CD4-positive, CD25-positive, alpha-beta regulatory T cell (primary cell): ENCODE data around the gene BTBD16. TPM values are rescaled to one million over a fixed set of nuclear protein-coding genes. Genes with fewer than 3 reads are reported as not detected.

Experiments
- ATAC-seq, 2 donors: fragments of 150-1000 bp; cut with Tn5 transposase; one replicate each; pipeline ENCODE4 v1.10.0; 2021; ENCODE audit warnings: low read depth in 2 of 2, moderate number of reproducible peaks in 2 of 2, moderate library complexity in 1 of 2
- DNase-seq, 3 donors: peaks; one replicate each; pipeline versions ENCODE4 v3.0.0 to v3.0.0-alpha.2; 2012 to 2022; ENCODE audit warnings: mixed read lengths in 1 of 3
- H3K27ac ChIP-seq: one replicate; pipeline ENCODE4 v1.7.0; 2013; ENCODE audit warnings: mild to moderate bottlenecking, low read length; ENCODE audit not compliant: insufficient read depth, poor library complexity, severe bottlenecking
- H3K27me3 ChIP-seq: one replicate; pipeline ENCODE4 v1.7.0; 2013; ENCODE audit warnings: low read length; ENCODE audit not compliant: control insufficient read depth, insufficient read depth
- H3K36me3 ChIP-seq: one replicate; pipeline ENCODE4 v1.7.0; 2013; ENCODE audit warnings: mild to moderate bottlenecking, low read length, moderate library complexity; ENCODE audit not compliant: control insufficient read depth, insufficient read depth
- H3K4me1 ChIP-seq: 2 replicates; pipeline ENCODE4 v1.7.0; 2013; ENCODE audit warnings: mild to moderate bottlenecking, low read length; ENCODE audit not compliant: insufficient read depth, control insufficient read depth, poor library complexity, severe bottlenecking
- H3K4me3 ChIP-seq: one replicate; pipeline ENCODE4 v1.7.0; 2013; ENCODE audit warnings: low read depth, mild to moderate bottlenecking, low read length, moderate library complexity
- H3K9me3 ChIP-seq, 2 experiments: 1 replicate in 1 of 2; 2 replicates in 1 of 2; pipeline ENCODE4 v1.7.0; 2013; ENCODE audit warnings: low read length in 2 of 2, mild to moderate bottlenecking in 1 of 2, moderate library complexity in 1 of 2; ENCODE audit not compliant: control insufficient read depth in 2 of 2
- H3K27ac Mint-ChIP-seq, 3 donors: one replicate each; pipeline ENCODE4 v1.8.0; 2020 to 2022; ENCODE audit warnings: mild to moderate bottlenecking in 3 of 3, mixed read lengths in 3 of 3, moderate library complexity in 2 of 3
- H3K27me3 Mint-ChIP-seq: one replicate; pipeline ENCODE4 v1.8.0; 2022; ENCODE audit warnings: mild to moderate bottlenecking, mixed read lengths
- H3K36me3 Mint-ChIP-seq: one replicate; pipeline ENCODE4 v1.8.0; 2020; ENCODE audit warnings: mixed read lengths
- H3K4me1 Mint-ChIP-seq, 4 donors: one replicate each; pipeline ENCODE4 v1.8.0; 2020 to 2022; ENCODE audit warnings: mixed read lengths in 4 of 4, mild to moderate bottlenecking in 1 of 4
- H3K4me3 Mint-ChIP-seq, 4 donors: one replicate each; pipeline ENCODE4 v1.8.0; 2020 to 2022; ENCODE audit warnings: mild to moderate bottlenecking in 4 of 4, mixed read lengths in 4 of 4, moderate library complexity in 3 of 4
- H3K9me3 Mint-ChIP-seq, 7 donors: one replicate each; pipeline ENCODE4 v1.8.0; 2020 to 2022; ENCODE audit warnings: mixed read lengths in 7 of 7, mild to moderate bottlenecking in 3 of 7, moderate library complexity in 2 of 7
- polyA plus RNA-seq, 4 donors: library from polyadenylated mRNA; unstranded; fragments of 300-500 nt; fragmentation: Illumina TruSeq; gene quantifications; one replicate each; pipeline ENCODE4 v1.2.3, GENCODE V29; 2021
- total RNA-seq: library from RNA; stranded (reverse); gene quantifications from one replicate; pipeline ENCODE4 v1.2.3, GENCODE V29; 2022

The BTBD16 gene
- total and polyA plus RNA-seq, 5 donors from 2014 or later, result 0.12 to 0.15 TPM; not detected in 3

DNA sequence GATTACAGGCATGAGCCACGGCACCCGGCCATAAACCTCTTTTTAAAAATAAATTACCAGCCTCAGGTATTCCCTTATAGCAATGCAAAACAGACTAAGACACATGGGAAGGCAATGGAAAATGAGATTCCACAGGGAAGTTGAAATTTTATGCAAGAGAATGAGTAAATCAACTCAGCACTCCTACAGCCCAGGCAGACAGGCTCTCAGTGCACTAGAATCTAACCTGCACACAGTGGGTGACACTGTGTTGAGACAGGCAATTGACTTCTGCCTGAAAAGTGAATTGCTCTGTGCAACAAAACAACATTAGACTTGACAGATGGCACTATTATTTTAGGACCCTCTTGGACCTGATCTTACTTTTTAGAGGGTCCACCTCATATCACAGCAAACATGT, 83.3 kb downstream of the BTBD16 start:
- H3K27ac Mint-ChIP-seq, result peak overlapping the region in 1 of 3 donors; percentile 23
- ATAC-seq (no peak), DNase-seq (no peak)
- H3K36me3 Mint-ChIP-seq, result peaks cover 8% of the 10 kb centered on the region
- peaks cover 0 to 11% (median 5%) of the 10 kb centered on the region in 7 donors for H3K9me3 Mint-ChIP-seq
- peaks cover 15% of the 10 kb centered on the region for H3K27me3 Mint-ChIP-seq
- no peaks in the 10 kb centered on the region for H3K4me1 ChIP-seq
- no peaks in the 10 kb centered on the region for H3K27me3 ChIP-seq
- no peak overlapping the region for H3K4me3 ChIP-seq
- H3K36me3 ChIP-seq, result no peaks in the 10 kb centered on the region
- H3K27ac ChIP-seq, result no peak overlapping the region
- peaks cover 0 to 4% of the 10 kb centered on the region in 2 experiments for H3K9me3 ChIP-seq
- H3K4me3 Mint-ChIP-seq, result no peak overlapping the region
- H3K4me1 Mint-ChIP-seq, result peaks cover 0 to 4% (median under 1%) of the 10 kb centered on the region in 4 donors

DNA sequence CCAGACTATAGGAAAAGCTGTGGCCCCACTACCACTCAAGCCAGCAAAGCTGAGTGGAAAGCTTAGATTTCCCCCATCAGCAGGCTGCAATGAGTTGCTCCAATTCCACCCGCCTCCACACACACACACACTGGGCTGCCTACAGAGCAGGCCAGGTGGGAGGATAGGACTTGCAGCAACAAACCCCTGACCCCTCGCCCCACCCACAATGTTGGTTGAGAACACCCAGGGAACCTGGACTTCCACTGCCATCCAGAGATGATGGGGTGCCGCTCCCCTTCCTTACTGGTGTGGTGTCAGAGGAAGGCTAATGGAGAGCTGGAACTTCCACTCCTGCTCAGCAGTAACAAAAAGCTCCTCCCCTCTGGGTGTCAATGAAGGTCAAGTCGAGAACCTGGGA, 86.6 kb downstream of the BTBD16 start:
- Mint-ChIP-seq H3K36me3 (peaks cover 8% of the 10 kb centered on the region), H3K27me3 (peaks cover 15% of the 10 kb centered on the region), H3K4me1 (peaks cover 0 to 4% (median 0%) of the 10 kb centered on the region in 4 donors), H3K4me3 (no peak overlapping the region), H3K9me3 (peaks cover 0 to 11% (median 5%) of the 10 kb centered on the region in 7 donors), H3K27ac (no peak overlapping the region)
- H3K27me3 ChIP-seq, result no peaks in the 10 kb centered on the region
- no peaks in the 10 kb centered on the region for H3K36me3 ChIP-seq
- H3K27ac ChIP-seq, result no peak overlapping the region
- peaks cover 0 to 4% of the 10 kb centered on the region in 2 experiments for H3K9me3 ChIP-seq
- no peak for DNase-seq
- H3K4me3 ChIP-seq, result no peak overlapping the region
- no peaks in the 10 kb centered on the region for H3K4me1 ChIP-seq
- ATAC-seq, result no peak

DNA sequence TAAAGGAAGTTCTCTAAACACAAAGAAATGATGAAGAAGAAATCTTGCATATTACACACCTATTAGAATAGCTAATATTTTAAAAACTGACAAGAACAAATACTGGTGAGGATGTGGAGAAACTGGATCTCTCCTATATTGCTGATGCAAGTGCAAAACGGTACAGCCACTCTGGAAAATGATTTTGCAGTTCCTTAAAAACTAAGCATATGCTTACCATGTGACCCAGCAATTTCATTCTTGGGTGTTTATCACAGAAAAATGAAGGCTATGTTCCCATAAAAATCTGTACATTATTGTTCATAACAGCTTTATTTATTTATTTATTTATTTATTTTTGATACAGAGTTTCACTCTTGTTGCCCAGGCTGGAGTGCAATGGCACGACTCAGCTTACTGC, 88.5 kb downstream of the BTBD16 start:
- H3K27me3 Mint-ChIP-seq, result peaks cover 8% of the 10 kb centered on the region
- peaks cover 0 to 11% (median 5%) of the 10 kb centered on the region in 7 donors for H3K9me3 Mint-ChIP-seq
- H3K36me3 Mint-ChIP-seq, result peaks cover 8% of the 10 kb centered on the region
- Histone ChIP-seq H3K27ac (no peak overlapping the region), H3K4me3 (no peak overlapping the region), H3K27me3 (no peaks in the 10 kb centered on the region), H3K4me1 (no peaks in the 10 kb centered on the region), H3K36me3 (no peaks in the 10 kb centered on the region), H3K9me3 (peaks cover 0 to 4% of the 10 kb centered on the region in 2 experiments)
- H3K4me3 Mint-ChIP-seq, result no peak overlapping the region
- no peak for DNase-seq
- no peak for ATAC-seq
- H3K27ac Mint-ChIP-seq, result no peak overlapping the region
- no peaks in the 10 kb centered on the region for H3K4me1 Mint-ChIP-seq

DNA sequence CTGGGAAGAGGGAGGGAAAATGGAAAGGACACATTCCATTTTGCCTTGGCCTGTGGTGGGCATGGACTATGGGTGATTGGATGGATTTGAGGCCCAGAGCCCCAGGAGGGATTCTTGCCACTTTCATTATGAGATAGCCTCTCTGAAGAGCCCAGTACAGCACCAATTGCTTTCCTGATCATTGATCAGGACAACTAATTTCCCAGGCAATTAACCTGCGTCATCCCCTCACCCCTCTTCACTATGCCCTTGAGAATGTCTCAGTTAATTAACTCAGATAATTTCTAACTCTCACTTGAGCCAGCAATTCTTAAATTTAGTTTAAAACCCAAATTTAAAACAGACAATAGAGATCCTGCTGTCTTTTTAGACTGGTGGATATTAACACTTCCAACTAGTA, 90.0 kb downstream of the BTBD16 start:
- DNase-seq (no peak), ATAC-seq (no peak)
- Mint-ChIP-seq H3K36me3 (peaks cover 8% of the 10 kb centered on the region), H3K27ac (peak overlapping the region in 1 of 3 donors; percentile 77), H3K4me3 (no peak overlapping the region), H3K9me3 (peaks cover 0 to 11% (median 5%) of the 10 kb centered on the region in 7 donors), H3K27me3 (peaks cover 8% of the 10 kb centered on the region), H3K4me1 (peaks cover 0 to 4% (median 0%) of the 10 kb centered on the region in 4 donors)
- Histone ChIP-seq H3K36me3 (no peaks in the 10 kb centered on the region), H3K27me3 (no peaks in the 10 kb centered on the region), H3K4me1 (no peaks in the 10 kb centered on the region), H3K27ac (no peak overlapping the region), H3K4me3 (no peak overlapping the region), H3K9me3 (peaks cover 0 to 4% of the 10 kb centered on the region in 2 experiments)

DNA sequence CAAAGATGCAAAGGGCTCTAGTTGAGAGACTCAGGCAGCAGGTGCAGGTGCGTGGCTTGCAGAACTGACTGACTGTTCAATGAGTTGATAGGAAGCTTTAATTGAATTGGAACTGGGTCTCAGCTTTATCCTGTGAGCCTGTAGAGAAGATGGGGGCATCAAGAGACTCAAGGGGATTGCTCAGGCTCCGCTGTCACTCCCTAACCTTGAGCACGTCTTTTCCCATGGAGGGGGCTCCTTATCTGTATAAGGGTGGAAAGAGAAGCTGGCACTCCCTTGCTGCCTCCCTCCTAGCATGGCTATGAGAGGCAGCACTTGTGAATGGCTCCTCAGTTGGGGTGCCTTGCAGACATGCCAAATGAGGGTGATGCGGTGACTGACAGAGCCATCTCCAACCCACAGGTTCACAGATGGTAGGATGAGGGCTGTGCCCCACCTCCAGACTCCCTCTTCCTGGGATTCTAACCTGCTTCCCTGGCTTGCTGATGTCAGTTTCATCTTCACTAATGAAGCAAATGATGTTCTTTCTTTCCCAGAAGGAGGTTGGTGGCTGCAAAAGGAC, 91.0 kb downstream of the BTBD16 start:
- H3K36me3 ChIP-seq, result no peaks in the 10 kb centered on the region
- Mint-ChIP-seq H3K4me3 (no peak overlapping the region), H3K27me3 (peaks cover 8% of the 10 kb centered on the region), H3K9me3 (peaks cover 0 to 11% (median 5%) of the 10 kb centered on the region in 7 donors), H3K27ac (no peak overlapping the region), H3K36me3 (peaks cover 8% of the 10 kb centered on the region), H3K4me1 (peaks cover 0 to 5% (median 0%) of the 10 kb centered on the region in 4 donors)
- H3K27ac ChIP-seq, result no peak overlapping the region
- H3K4me1 ChIP-seq, result no peaks in the 10 kb centered on the region
- no peak for ATAC-seq
- H3K9me3 ChIP-seq, result peaks cover 0 to 4% of the 10 kb centered on the region in 2 experiments
- DNase-seq, result no peak
- no peaks in the 10 kb centered on the region for H3K27me3 ChIP-seq
- H3K4me3 ChIP-seq, result no peak overlapping the region

DNA sequence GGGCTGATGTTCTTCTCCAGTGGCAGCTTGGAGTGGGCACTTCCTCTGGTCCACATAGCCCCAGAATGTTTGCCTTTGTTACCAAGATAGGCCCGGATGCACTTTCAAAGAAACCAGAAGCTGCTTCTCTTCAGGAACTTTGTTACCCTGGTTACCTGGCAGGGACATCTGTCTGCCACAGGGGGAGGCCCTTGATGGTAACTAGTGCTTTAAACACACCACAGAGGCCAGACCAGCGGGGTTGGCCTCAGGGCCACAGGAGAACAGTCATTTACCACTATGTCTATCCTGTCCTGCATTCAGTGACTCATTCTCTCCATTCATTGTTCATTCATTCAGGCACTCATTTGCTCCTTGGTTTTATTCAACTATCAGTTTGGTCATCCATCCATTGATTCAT, 91.5 kb downstream of the BTBD16 start:
- ATAC-seq (no peak), DNase-seq (no peak)
- Histone ChIP-seq H3K4me1 (no peaks in the 10 kb centered on the region), H3K27me3 (peaks cover 4% of the 10 kb centered on the region), H3K36me3 (no peaks in the 10 kb centered on the region), H3K27ac (no peak overlapping the region), H3K4me3 (no peak overlapping the region), H3K9me3 (peaks cover 0 to 4% of the 10 kb centered on the region in 2 experiments)
- H3K4me3 Mint-ChIP-seq, result no peak overlapping the region
- H3K36me3 Mint-ChIP-seq, result peaks cover 8% of the 10 kb centered on the region
- peaks cover 0 to 5% (median 0%) of the 10 kb centered on the region in 4 donors for H3K4me1 Mint-ChIP-seq
- H3K27me3 Mint-ChIP-seq, result peaks cover 10% of the 10 kb centered on the region
- no peak overlapping the region for H3K27ac Mint-ChIP-seq
- peaks cover 0 to 11% (median 5%) of the 10 kb centered on the region in 7 donors for H3K9me3 Mint-ChIP-seq

DNA sequence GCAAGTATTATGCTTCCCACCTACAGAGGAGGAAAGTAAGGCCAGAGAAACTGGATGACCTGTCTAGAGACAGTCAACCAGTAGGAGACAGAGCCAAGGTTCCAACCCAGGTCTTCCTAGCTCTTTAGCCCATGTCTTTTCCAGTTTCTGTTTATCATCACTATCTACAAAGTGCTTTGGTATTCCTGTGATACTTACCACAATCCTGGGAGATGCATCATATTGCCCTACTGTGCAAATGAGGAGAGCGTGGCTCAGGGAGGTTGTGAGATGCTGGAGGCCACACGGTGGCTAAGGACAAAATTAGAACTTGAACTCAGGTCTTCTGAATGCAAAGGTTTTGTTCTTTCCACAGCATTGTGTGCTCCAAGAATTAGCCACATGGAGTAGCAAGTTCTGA, 92.2 kb downstream of the BTBD16 start:
- ATAC-seq (no peak), DNase-seq (no peak)
- Histone ChIP-seq H3K4me3 (no peak overlapping the region), H3K36me3 (no peaks in the 10 kb centered on the region), H3K9me3 (peaks cover 0 to 2% of the 10 kb centered on the region in 2 experiments), H3K4me1 (no peaks in the 10 kb centered on the region), H3K27ac (no peak overlapping the region), H3K27me3 (peaks cover 8% of the 10 kb centered on the region)
- Mint-ChIP-seq H3K27me3 (peaks cover 16% of the 10 kb centered on the region), H3K4me1 (peaks cover 0 to 5% (median 0%) of the 10 kb centered on the region in 4 donors), H3K4me3 (no peak overlapping the region), H3K9me3 (peaks cover 0 to 7% (median 3%) of the 10 kb centered on the region in 7 donors), H3K27ac (peak overlapping the region in 1 of 3 donors; percentile 77), H3K36me3 (peaks cover 4% of the 10 kb centered on the region)
